Muscle of arm (tissue), 12 donors: ENCODE results near the gene PPIE. TPM values are rescaled to one million over a fixed set of nuclear protein-coding genes. Genes with fewer than 3 reads are reported as not detected.
"Not testable (repeated sequence)": the region's sequence is repeated elsewhere in the genome, so short reads cannot be mapped to it uniquely, and the experiment has no call there.

Experiments used
- DNase-seq: peaks from one replicate; pipeline ENCODE4 v3.0.0-alpha.2; 2013
- polyA plus RNA-seq, 12 donors: library from polyadenylated mRNA; unstranded; fragments of 120-200 nt; gene quantifications; one replicate each; pipeline ENCODE4 v1.2.1, GENCODE V29; 2013; ENCODE audit not compliant: insufficient read length in 12 of 12

The PPIE gene
- polyA plus RNA-seq, 12 donors, result 23.2 to 47.3 (median 40.8) TPM; not detected in 1

DNA sequence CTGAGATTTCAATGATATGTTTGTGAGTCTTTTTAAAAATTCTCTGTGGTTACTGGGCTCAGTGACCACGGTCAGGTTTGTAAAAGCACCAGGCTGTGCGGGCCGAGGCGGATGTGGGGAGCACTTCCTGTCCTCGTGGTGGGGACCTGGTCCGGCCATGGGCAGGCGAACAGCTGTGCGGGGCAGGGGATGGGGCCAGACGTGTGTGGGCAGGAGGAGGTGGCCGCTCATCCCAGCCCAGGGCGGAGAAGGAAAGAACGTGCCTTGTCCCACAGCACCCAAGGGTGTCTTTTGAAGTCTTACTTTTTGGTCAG, 37.7 kb downstream of the PPIE start:
- DNase-seq, result no peak

DNA sequence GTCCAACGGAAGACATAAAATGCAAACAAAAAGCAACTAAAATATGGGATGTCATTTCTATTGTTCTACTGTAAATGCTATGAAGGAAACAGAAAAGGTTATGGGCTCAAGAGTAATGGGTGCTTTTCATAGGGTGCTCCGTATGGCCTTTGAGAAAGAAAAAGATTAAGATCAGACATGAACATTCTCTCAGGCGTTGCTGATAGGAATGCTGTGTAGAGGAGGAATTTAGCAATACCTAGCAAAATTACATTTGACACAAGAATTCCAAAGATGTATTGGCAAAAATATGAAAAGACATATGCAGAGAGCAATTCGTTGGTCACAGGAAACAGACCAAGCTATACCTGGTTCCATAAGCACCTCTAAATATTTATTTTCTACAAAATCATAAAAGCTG, 38.2 kb downstream of the PPIE start:
- no peak for DNase-seq

DNA sequence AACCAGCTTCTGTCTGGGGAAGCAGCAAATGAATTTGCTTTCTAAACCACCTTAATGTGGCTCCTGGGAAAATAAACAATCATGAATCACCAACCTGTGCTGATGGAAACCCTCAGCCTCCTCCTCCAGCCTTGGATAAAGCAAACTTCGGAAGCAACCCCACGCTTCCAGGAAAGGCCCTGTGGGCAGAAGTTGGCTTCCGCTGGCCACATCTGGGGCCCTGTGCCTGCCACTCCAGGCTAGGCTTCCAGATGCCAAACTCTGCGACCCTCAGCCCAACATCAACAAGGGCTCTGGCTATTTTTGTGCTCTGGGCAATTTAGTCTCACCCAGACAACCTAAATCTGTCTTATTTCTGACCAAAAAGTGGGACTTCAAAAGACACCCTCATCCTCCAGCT, 38.6 kb downstream of the PPIE start:
- no peak for DNase-seq

DNA sequence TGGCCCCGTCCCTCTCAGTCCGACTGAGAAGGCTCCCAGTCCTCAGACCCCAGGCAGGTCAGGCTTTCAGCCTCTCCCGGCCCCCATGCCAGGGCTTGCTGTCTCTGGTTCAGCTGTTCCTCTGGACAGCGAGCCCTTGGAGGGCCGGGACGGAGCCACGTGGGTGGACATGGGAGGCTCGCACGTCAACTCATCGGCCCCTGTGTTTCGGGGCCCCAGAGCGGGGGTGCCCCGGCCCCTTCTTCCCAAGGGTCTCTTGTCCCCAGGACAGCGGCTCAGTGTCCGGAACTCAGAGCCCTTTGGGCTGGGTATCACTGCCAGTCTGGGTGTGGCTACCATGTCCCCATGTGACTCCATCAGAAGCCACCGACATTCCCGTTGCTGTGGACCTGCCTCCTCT, 39.2 kb downstream of the PPIE start:
- not testable (repeated sequence) for DNase-seq

DNA sequence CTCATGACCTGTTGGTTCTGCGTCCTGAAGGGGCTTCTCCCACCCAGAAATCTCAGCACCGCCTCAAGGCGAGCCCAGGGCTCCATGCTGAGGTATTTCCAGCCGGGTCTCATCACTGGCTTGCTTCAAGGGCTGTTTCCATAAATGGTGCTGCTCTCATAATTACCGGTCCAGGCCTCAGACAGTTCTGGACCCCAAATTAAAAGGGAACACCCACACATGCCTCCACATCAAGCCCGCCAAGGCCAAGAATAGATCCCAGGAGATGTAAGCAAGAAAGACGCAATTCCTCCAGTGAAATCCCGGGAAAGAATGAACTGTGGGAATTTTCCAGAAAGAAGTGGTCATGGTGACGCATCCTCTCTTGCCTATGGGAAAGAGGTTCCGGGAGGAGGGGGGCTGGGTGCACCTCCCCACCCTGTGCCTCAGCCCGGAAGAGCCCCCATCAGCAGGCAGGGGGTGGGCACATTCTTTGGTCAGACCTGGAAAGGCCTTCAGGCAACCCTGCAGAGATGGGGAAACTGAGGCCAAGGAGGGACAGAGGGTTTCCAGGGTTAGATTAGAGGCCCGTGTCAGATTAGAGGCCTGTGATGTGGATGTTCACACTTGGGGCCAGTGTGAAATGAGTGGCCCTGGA, 39.9 kb downstream of the PPIE start:
- not testable (repeated sequence) for DNase-seq

DNA sequence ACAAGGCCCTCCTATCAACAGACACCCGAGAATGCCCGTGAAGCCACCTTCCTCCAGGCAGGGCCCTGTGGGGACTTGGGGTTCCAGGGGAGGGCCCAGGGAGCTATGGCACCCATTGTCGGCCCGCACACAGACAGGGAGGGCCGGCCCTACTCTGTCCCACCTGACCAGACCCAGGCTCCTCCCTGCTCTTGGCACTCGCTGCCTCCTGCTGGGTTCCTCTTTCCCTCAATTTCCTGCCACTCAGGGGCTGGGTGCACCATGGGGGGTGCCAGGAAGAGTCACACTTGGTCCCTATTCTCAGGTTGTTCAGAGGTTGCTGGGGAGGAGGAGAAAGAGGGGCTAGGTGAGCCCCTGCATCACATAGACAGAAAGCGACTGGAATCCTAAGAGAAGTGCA, 40.5 kb downstream of the PPIE start:
- no peak for DNase-seq

DNA sequence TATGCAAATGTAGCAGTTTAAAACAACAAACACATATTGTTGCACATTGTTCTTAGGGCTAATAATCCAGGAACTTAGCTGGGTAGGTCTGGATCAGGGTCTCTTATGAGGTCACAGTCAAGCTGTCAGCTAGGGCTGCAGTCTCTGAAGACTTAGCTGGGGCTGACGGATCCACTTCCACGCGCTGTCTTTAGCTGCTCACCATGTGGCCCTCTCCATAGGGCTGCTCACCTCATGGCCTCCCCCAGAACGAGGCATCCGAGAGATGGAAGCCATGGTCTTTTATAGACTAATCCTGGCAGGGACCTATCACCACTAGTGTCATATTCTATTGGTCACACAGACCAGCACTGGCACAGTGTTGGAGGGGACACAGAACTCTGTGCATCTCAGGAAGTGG, 41.1 kb downstream of the PPIE start:
- DNase-seq, result no peak

DNA sequence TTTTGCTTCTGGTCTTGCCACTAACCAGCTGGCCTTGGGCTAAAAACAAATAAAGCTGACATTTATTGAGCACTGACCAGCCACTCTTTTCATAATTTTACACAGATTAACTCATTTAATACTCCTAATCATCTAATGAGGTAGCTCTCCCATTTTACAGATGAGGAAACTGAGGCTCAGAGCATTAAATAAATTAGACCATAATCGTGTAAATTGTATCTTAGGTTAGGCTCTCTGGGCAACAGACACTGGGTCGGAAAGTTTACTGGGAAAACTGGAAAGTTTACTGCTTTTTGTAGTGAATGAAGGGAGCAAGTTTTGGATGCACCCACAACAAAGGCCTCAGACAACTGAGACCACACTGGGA, 42.6 kb downstream of the PPIE start:
- DNase-seq, result no peak

DNA sequence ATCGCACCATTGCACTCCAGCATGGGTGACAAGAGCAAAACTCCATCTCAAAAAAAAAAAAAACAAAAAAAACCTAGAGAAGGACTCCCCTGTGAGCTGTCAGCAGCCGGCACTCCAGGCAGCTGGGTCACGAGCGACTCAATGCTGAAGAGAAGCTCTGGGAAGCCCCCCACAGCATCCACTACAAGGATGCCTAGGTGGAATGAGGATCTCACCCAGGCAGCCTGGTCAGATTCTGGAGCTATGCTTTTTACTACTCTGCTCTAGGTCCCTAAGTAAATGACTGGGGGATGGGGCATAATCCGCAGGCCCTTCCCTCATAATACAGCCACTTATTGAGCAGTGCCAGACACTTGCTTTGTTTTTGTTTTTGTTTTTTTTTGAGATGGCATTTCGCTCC, 43.4 kb downstream of the PPIE start:
- DNase-seq, result no peak

DNA sequence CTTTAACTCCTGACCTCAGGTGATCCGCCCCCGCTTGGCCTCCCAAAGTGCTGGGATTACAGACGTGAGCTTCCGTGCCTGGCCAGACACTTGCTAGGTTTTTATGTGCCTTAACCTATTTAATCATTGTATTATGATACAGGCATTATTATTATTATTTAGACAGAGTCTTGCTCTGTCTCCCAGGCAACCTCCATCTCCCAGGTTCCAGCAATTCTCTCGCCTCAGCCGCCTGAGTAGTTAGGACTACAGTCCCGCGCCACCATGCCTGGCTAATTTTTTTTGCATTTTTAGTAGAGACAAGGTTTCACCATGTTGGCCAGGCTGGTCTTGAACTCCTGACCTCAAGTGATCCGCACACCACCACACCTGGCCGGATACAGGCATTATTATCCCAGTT, 44.0 kb downstream of the PPIE start:
- DNase-seq, result not testable (repeated sequence)

DNA sequence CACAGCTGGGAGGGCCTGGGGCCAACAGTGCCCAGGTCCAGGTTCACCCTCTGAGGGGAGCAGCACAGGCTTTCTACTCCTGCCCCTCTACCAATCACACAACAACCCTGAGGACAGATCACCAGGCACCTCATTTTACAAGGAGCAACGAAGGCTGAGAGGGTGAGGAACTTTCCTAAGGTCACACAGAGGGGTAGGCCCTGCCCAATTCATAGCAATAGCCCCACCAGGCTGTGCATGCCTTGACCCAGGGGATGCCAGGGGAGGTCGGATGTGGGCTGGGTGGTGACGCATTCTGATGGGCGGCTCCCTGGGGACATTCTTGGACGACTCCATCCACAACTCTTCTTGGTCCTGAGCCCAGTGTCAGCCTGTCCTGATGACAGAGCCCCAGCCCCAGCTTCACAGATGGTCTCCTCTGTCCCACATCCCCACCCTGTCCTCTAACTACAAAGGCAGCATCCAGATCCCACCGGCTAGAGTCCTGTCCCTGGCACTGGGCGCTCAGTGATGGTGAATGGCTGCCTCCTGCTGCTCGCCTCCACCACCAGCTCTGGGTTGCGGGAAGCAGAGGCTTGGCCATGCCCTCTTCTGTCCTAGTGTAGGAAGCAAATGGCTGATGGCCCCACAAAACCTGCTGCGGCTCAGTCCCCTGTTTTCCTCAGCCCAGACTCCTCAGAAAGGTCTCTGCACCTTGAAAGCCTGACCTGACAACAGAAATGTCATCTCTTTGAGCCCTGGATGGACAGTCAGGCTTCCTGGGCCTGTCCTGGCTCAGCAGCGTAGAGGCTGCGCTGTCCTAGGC, 47.8 kb downstream of the PPIE start:
- not testable (repeated sequence) for DNase-seq

DNA sequence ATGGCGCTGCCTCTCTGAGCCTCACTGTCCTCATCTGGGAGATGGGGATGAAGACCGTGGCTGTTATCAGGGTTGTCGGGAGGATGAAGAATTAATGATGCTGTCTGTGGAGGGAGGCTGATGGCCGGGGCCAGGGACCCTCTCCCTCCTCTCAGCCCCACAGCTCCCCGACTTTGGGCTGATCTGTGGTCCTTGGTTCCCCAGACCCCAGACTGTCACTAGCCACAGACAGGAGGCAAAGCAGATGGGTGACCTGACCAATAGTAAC, 48.4 kb downstream of the PPIE start:
- DNase-seq, result not testable (repeated sequence)

DNA sequence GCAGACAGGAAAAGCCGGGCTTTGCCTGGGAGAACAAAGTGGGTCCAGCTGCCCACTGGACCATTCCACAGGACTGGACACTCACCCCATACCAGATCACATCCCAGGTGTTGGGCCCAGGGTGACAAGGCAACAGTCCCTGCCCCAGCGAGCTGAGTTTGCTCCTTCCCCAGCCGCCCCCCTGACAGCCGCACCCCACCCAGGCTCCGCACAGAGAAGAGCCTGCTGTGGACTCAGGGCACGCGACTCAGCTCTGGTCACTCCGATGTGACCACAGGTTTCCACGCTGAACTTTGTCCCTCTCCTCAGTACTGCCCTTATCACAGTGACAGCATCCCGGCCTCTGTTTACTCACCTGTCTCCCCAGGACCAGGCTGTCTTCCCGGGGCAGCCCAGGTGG, 48.8 kb downstream of the PPIE start:
- no peak for DNase-seq

DNA sequence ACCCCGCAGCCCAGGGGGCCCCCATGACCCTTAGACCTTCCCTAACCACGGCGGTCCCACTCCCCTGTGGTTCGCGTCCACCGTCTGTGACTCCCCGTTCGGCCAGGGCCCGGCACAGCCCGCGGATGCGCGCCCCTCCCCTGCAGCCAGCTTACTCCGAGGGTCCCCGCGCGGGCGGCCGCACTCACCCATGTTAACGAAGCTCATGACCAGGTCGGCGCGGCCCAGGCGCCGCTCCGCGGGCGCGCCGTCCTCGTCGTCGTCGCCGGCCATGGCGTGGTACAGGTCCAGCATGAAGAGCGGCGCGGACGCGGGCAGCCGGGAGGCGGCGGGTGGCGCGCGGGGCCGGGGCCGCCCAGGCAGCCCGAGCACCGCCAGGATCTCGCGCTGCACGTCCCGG, 49.3 kb downstream of the PPIE start:
- not testable (repeated sequence) for DNase-seq

DNA sequence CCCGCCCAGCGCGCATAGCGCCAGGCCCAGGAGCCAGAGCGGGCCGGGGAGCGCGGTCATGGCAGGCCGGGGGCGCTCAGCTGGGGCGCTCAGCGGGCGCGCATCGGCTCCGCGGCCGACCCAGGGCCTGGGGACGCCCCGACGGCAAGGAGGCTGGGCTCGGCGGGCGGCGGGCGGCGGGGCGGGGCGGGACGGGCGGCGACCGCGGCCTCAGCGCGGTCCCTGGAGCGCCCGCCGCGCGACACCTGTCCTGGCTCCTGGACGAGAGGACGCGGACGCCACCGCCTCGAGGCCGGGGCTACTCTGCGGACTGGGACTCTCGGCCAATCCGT, 49.7 kb downstream of the PPIE start:
- no peak for DNase-seq

DNA sequence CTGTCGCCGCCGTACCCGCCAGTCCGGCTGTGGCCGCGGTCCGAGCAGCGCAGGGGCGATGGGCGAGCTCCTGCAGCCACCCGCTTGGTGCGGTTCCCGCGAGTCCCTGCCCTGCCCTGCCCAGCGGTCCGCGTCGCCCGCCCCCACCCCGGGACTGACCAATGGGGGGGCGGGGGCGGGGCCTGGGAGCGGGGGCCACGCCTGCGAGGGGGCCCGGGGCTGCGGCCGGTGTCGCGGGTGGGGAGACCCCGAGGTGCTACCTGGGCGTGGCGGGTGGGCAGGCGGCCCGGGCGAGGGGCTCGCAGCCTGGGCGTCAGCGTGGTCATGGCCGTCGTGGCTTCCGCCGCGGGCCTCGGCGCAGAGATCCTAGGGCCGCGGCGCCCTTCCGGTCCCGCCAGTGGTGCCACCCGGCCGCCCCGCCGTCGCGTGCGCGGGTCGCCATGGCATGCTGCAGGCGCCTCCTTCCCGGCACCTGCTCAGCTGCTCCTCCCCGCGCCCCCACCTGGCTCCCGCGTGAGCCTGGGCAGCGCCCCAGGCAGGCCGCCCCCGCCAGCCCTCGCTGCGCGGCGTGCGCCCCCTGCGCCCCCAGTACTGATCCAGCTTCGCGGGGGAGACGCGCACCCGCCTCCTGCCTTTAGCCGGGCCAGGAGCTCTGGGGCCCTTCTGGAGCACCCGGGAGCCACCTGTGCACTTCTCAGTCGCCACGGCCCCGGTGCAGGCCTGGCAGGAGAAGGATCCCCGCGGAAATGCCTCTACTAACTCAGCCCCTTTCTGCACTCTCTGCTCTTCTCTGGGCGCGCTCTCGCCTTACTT, 50.3 kb downstream of the PPIE start, which contains the start of gene BMP8B:
Gene BMP8B (minus strand): TSS at position 108 of the 813 bp plus-strand sequence. CDS start 380 bp downstream, outside the sequence.
- no peak for DNase-seq

DNA sequence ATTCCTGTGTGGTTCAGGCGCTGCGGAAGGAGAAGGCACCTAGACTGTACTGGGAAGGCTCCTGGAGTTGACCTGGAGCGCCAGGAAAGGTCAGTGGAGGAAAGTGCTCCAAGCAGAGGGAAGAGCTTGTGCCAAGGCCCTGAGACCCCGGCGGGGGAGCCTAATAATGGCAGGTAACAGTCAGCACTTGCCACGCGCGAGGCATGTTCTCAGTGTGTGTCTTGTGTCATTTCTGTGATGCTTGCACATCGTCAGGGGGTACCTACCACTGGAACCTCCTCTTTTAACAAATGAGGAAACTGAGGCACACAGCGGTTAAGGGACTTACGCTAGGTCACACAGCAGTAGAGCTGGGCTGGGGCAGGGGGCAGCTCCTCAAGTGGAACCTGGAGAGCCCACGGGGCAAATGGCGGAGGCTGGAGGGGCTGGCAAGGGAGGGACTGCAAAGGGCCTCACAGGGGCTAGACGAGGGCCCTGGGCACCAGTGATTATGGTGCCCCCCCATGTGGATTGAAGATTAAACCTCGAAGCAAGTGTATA, 51.0 kb downstream of the PPIE start:
- no peak for DNase-seq

DNA sequence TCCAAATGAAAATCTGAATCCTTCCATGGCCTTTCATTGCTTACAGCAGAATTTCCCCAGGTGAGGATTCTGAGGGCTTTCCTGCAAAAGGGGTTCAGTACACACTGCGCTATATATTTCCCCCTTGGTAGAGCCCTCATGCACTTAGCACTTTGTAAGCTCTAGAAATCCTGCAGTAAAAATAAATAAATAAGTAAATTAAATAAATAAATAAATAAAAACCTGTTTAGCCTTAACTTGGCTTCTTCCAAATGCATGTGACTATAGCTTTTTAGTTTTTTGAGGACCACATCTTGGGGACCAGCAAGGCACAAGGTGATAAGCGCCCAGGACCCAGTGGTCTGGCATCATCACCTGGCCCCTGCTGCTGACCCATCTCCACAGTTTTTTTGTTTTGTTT, 53.2 kb downstream of the PPIE start:
- no peak for DNase-seq

DNA sequence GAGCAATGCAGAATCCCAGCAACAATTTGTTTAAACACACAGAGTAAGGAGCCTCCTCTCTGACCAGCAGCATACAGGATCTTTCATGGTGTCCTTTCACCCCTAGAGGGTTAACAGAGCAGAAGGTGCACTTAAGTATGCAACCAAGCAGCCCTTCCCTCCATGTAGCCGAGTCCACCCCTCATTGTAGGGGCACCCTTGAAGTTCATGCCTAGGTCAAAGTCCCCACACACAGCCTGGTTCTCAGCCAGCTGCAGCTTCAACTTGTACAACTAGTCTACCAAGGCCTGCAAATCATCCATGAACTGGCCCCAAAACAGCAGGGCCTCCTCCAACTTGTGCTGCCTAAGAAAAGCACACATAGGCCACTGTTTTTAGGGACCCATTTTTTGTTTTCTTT, 57.0 kb downstream of the PPIE start:
- DNase-seq, result no peak

DNA sequence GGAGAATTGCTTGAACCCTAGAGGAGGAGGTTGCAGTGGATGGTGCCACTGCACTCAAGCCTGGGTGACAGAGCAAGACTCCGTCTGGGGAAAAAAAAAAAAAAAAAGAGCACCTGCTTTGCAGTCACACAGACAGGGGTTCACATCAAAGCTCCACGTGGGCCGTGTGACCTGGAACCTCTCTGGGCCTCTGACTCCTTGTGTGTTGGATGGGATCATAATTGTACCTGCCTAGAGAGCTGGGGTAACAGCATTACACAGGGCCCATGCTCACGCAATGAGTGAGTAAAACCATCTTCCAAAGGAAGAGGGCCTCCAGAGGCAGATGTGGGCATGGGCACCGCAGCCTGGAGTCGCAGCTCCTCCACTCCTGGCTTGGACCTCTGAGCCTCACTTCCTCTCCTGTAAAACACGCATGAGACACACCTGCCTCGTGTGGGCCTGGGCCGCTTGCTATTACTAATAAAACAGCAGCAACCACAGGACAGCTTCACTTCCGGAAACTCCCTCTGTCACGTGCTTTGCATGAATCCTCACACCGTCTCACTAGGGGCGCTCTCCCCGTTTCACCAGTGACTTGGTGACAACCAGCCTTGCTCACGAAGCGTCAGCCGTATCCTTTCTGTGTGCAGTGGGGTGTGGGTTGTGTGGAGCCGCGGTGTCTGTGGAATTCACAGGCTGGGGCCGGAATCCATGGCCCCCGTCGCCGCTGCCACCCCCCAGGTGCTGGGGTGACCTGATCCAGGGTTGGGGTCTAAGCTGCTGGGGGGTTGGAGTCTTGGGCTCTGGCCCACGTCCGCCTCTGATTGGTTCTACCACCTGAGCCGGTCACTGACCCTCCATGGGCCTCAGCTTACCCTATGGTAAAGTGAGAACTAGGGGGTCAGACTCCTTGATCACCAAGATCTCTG, 60.4 kb downstream of the PPIE start:
- DNase-seq, result not testable (repeated sequence)

DNA sequence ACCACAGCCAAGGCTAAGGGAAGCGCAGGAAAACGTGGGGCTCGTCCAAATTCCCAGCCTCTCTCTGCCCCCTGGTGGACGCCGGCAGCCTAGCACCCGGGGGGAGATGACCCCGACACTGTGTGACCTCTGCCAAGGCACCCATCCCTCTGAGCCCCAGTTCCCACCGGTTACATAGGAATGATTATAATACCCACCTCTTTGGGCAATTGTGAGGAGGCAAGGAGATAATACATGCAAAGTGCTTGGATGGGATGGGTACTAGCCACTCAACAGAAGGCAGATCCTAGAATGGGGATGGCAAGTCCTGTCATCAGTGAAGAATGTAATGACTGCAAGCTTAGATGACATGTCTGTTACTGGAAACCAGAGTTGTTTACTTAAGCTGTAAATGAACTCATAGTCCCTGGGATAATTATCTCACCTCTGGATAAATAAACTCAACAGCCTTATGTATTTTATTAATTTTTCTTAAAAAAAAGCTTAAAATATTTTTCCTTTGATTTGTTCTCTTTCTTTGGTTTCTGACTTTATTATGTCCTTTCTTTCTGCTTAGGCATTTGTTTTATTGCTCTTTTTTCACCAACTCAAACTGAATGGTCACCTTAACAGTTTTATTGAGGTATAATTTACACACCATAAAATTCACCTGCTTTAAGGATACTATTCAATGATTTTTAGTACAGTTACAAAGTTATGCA, 61.2 kb downstream of the PPIE start:
- DNase-seq, result peak; percentile 23
